CD14-positive monocyte (primary cell): ENCODE results near the gene PSMD11. TPM values are rescaled to one million over a fixed set of nuclear protein-coding genes. Genes with fewer than 3 reads are reported as not detected.

Source experiments
- DNase-seq, 3 donors: peaks; one replicate each; pipeline ENCODE4 v3.0.0-alpha.2; 2011 to 2022
- H2AFZ ChIP-seq: 2 replicates; pipeline ENCODE4 v1.6.0; 2012; ENCODE audit warnings: mild to moderate bottlenecking, low read depth, low read length, inconsistent platforms; ENCODE audit not compliant: insufficient read depth, poor library complexity, severe bottlenecking
- H3K27ac ChIP-seq, 2 donors: 1 replicate in 1 of 2; 2 replicates in 1 of 2; pipeline ENCODE4 v1.5.1; 2012 to 2013; ENCODE audit warnings: low read length in 2 of 2, control low read depth in 1 of 2, inconsistent platforms in 1 of 2, low read depth in 1 of 2, mild to moderate bottlenecking in 1 of 2
- H3K27me3 ChIP-seq, 2 donors: one replicate each; pipeline versions ENCODE4 v1.6.0 to v1.6.1; 2011 to 2013; ENCODE audit warnings: low read length in 2 of 2; ENCODE audit not compliant: control insufficient read depth in 2 of 2, insufficient read depth in 2 of 2
- H3K36me3 ChIP-seq, 2 donors: replicated peaks in 1 of 2; 1 replicate in 1 of 2; 2 replicates in 1 of 2; pipeline versions ENCODE4 v1.5.1 to v1.6.1; 2012 to 2013; ENCODE audit warnings: low read length in 2 of 2, control low read depth in 1 of 2, inconsistent platforms in 1 of 2, mild to moderate bottlenecking in 1 of 2; ENCODE audit not compliant: insufficient read depth in 2 of 2, control insufficient read depth in 1 of 2
- H3K4me1 ChIP-seq, 2 donors: 1 replicate in 1 of 2; 2 replicates in 1 of 2; pipeline versions ENCODE4 v1.5.1 to v1.6.1; 2012 to 2013; ENCODE audit warnings: low read length in 2 of 2, control low read depth in 1 of 2, inconsistent platforms in 1 of 2, mild to moderate bottlenecking in 1 of 2, moderate library complexity in 1 of 2; ENCODE audit not compliant: insufficient read depth in 2 of 2, control insufficient read depth in 1 of 2
- H3K4me2 ChIP-seq: replicated peaks from 2 replicates; pipeline ENCODE3; 2012; ENCODE audit warnings: low read length, moderate library complexity, mild to moderate bottlenecking; ENCODE audit not compliant: poor library complexity, severe bottlenecking; ENCODE audit errors: extremely low read depth
- H3K4me3 ChIP-seq, 3 experiments: fragments of 200-600 bp in 1 of 3; sonication (generic) in 1 of 3; replicated peaks in 1 of 3; 1 replicate in 2 of 3; 2 replicates in 1 of 3; pipeline ENCODE4 v1.5.1; 2011 to 2013; ENCODE audit warnings: low read length in 3 of 3, mild to moderate bottlenecking in 3 of 3, control low read depth in 2 of 3, low read depth in 2 of 3, inconsistent platforms in 1 of 3, moderate library complexity in 1 of 3
- H3K79me2 ChIP-seq: 2 replicates; pipeline ENCODE4 v1.6.0; 2012; ENCODE audit warnings: mild to moderate bottlenecking, control low read depth, inconsistent platforms, low read length, moderate library complexity; ENCODE audit not compliant: insufficient read depth
- H3K9ac ChIP-seq: 2 replicates; pipeline ENCODE4 v1.6.0; 2017; ENCODE audit warnings: low read length, mild to moderate bottlenecking; ENCODE audit not compliant: insufficient read depth, poor library complexity, severe bottlenecking
- H3K9me3 ChIP-seq, 2 donors: replicated peaks in 1 of 2; 1 replicate in 1 of 2; 2 replicates in 1 of 2; pipeline versions ENCODE4 v1.5.1 to v1.6.1; 2012 to 2013; ENCODE audit warnings: low read length in 2 of 2, control low read depth in 1 of 2; ENCODE audit not compliant: control insufficient read depth in 1 of 2, insufficient read depth in 1 of 2
- H4K20me1 ChIP-seq: 2 replicates; pipeline ENCODE4 v1.6.0; 2012; ENCODE audit warnings: mild to moderate bottlenecking, low read length, control low read depth, moderate library complexity; ENCODE audit not compliant: insufficient read depth
- H3K27ac Mint-ChIP-seq, 7 donors: one replicate each; pipeline ENCODE4 v1.8.0; 2020; ENCODE audit warnings: mild to moderate bottlenecking in 7 of 7, mixed read lengths in 7 of 7, moderate library complexity in 6 of 7, inconsistent platforms in 2 of 7
- H3K27me3 Mint-ChIP-seq, 3 donors: one replicate each; pipeline ENCODE4 v1.8.0; 2021 to 2022; ENCODE audit warnings: low read depth in 3 of 3, mild to moderate bottlenecking in 3 of 3, mixed read lengths in 3 of 3, moderate library complexity in 3 of 3, inconsistent platforms in 1 of 3
- H3K36me3 Mint-ChIP-seq, 2 donors: one replicate each; pipeline ENCODE4 v1.8.0; 2020; ENCODE audit warnings: mixed read lengths in 2 of 2, inconsistent platforms in 1 of 2, mild to moderate bottlenecking in 1 of 2
- H3K4me1 Mint-ChIP-seq: one replicate; pipeline ENCODE4 v1.8.0; 2020; ENCODE audit warnings: mild to moderate bottlenecking, mixed read lengths
- H3K4me3 Mint-ChIP-seq, 2 donors: one replicate each; pipeline ENCODE4 v1.8.0; 2020; ENCODE audit warnings: mild to moderate bottlenecking in 2 of 2, mixed read lengths in 2 of 2, moderate library complexity in 1 of 2
- H3K9me3 Mint-ChIP-seq, 7 donors: one replicate each; pipeline ENCODE4 v1.8.0; 2020 to 2022; ENCODE audit warnings: mixed read lengths in 7 of 7, mild to moderate bottlenecking in 6 of 7, moderate library complexity in 6 of 7, inconsistent platforms in 2 of 7
- WGBS: methylation state at CpG from one replicate; pipeline ENCODE4 v1.1.5; 2013; ENCODE audit warnings: missing lambda C conversion rate; ENCODE audit not compliant: insufficient coverage; 5-methylcytosine and 5-hydroxymethylcytosine counted together
- intact Hi-C, 2 donors: fragments of 100-400 bp; cut with micrococcal nuclease; formaldehyde crosslinking; loops; one replicate each; pipeline versions ENCODE4 v1.15.0 to v1.15.1; 2023
- polyA plus RNA-seq, 3 donors: library from polyadenylated mRNA; depleted of rRNA in 1 of 3; unstranded in 2 of 3; stranded (reverse) in 1 of 3; fragments of 300-500 nt in 2 of 3; fragments of >200 nt in 1 of 3; fragmentation: Illumina TruSeq in 2 of 3; gene quantifications; 1 replicate in 2 of 3; 2 replicates in 1 of 3; pipeline ENCODE4 v1.2.3, GENCODE V29; 2012 to 2021
- TF ChIP-seq, protein P1 (sequence below): fragments of 200-600 bp; IDR thresholded peaks from one replicate; pipeline ENCODE4 v1.8.0; 2022; ENCODE audit warnings: antibody characterized with exemption, mild to moderate bottlenecking

The PSMD11 gene
- polyA plus RNA-seq, 3 donors, result 29.9 to 112 (median 91.8) TPM

DNA sequence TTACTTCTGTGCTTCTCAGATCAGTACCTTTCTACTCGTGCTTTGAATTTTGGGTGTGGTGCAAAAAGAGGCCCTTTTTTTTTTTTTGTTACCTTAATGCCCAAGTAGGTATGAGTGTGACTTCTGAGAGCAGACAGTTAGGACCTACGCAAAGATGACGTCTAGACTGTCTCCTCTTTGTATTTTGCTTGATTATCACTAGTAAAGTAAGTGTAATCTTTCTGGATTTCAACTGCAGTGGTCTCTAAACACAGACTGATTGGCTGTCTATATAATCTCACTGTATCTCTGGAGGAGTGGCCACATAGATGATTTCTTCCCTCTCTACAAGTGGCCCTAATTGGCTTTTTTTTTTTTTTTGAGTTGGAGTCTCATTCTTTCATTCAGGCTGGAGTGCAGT lies 30.9 kb downstream of the PSMD11 start:
- H4K20me1 ChIP-seq, result peaks cover 8% of the 10 kb centered on the region
- no peak overlapping the region for H3K9ac ChIP-seq
- no peaks in the 10 kb centered on the region for H3K9me3 ChIP-seq
- DNase-seq, result no peak
- H3K36me3 ChIP-seq, result peaks cover 91 to 99% of the 10 kb centered on the region in 2 donors
- Mint-ChIP-seq H3K36me3 (peaks cover 85 to 96% of the 10 kb centered on the region in 2 donors), H3K4me3 (no peak overlapping the region), H3K9me3 (peaks cover 0 to 4% (median 0%) of the 10 kb centered on the region in 7 donors), H3K27me3 (no peaks in the 10 kb centered on the region), H3K4me1 (no peaks in the 10 kb centered on the region), H3K27ac (no peak overlapping the region)
- no peak overlapping the region for H3K27ac ChIP-seq
- intact Hi-C loops, result no loop called here
- 100% methylated on average over 1 of the region's 3 CpGs for WGBS
- H3K27me3 ChIP-seq, result no peaks in the 10 kb centered on the region
- H3K4me3 ChIP-seq, result no peak overlapping the region
- H3K79me2 ChIP-seq, result no peaks in the 10 kb centered on the region
- TF ChIP-seq, protein P1, sequence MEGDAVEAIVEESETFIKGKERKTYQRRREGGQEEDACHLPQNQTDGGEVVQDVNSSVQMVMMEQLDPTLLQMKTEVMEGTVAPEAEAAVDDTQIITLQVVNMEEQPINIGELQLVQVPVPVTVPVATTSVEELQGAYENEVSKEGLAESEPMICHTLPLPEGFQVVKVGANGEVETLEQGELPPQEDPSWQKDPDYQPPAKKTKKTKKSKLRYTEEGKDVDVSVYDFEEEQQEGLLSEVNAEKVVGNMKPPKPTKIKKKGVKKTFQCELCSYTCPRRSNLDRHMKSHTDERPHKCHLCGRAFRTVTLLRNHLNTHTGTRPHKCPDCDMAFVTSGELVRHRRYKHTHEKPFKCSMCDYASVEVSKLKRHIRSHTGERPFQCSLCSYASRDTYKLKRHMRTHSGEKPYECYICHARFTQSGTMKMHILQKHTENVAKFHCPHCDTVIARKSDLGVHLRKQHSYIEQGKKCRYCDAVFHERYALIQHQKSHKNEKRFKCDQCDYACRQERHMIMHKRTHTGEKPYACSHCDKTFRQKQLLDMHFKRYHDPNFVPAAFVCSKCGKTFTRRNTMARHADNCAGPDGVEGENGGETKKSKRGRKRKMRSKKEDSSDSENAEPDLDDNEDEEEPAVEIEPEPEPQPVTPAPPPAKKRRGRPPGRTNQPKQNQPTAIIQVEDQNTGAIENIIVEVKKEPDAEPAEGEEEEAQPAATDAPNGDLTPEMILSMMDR, result no peak
- H2AFZ ChIP-seq, result no peak overlapping the region
- peaks cover 0 to 5% of the 10 kb centered on the region in 2 donors for H3K4me1 ChIP-seq
- H3K4me2 ChIP-seq, result no peak overlapping the region

- intact Hi-C loops, result no loop called here
- Histone ChIP-seq H3K36me3 (peaks cover 91 to 99% of the 10 kb centered on the region in 2 donors), H4K20me1 (peaks cover 3% of the 10 kb centered on the region), H3K79me2 (no peaks in the 10 kb centered on the region), H3K27ac (no peak overlapping the region), H3K4me3 (no peak overlapping the region), H2AFZ (no peak overlapping the region), H3K4me2 (no peak overlapping the region), H3K9me3 (no peaks in the 10 kb centered on the region), H3K4me1 (peaks cover 0 to 5% of the 10 kb centered on the region in 2 donors), H3K9ac (no peak overlapping the region), H3K27me3 (no peaks in the 10 kb centered on the region)
- Mint-ChIP-seq H3K9me3 (peaks cover 0 to 4% (median 0%) of the 10 kb centered on the region in 7 donors), H3K4me3 (no peak overlapping the region), H3K36me3 (peaks cover 86 to 97% of the 10 kb centered on the region in 2 donors), H3K4me1 (no peaks in the 10 kb centered on the region), H3K27ac (no peak overlapping the region), H3K27me3 (no peaks in the 10 kb centered on the region)
- WGBS, result 96% methylated on average over 6 of the region's 8 CpGs
- TF ChIP-seq, protein P1, result no peak
- no peak for DNase-seq
These were observed 32.9 kb downstream of the PSMD11 start for GRCh38 chr17:32477220-32477619.
